Measurements from ENCODE around the gene PACSIN1.

PACSIN1 gene

DNA sequence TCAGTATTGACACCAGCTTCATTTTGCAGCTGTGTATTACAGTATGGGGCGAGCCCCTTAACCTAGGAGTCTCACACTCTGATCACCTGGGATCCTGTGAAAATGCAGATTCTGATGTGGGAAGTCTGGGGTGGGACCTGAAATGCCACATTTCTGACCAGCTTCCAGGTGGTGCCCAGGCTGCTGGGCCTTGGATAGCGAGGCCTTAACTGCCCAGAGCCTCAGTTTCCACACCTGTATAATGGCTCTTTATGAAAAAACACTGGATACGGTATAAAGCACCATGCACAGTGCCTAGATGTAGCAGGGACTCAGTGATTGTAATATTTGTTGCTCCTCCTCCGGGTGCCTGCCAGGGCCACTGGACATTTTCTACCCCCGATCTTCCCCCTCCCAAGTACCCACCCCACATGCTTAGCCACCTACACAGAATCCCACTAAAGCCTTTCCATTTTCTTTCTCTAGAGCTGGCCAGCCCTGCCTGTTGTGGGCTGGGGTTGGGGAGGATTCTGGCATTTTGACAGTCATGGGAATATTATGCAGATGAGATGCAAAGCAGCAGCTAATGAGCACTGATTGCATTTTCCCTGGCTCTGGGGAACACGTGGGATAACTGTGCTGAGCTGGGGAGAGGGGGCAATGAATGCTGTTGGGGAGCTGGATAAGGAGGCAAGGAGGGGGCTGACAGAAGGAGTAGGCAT is 45.5 kb downstream of the PACSIN1 start:
- Histone ChIP-seq H3K36me3 (ENCODE audit: insufficient read depth, low read depth, low read length) (no peaks in the 10 kb centered on the region), H3K4me3 (ENCODE audit: low read length) (no peak overlapping the region), H3K27me3 (ENCODE audit: insufficient read depth, low read length) (peaks cover 23% of the 10 kb centered on the region), H3K9me3 (ENCODE audit: insufficient read depth, low read depth, low read length) (0 out of 2 replicates have a peak, but pooled peaks cover 3% of the 10 kb centered on the region), H3K9ac (ENCODE audit: low read depth, low read length) (no peak overlapping the region), H3K4me1 (ENCODE audit: insufficient read depth, low read length) (peaks cover 5% of the 10 kb centered on the region; the same call in 1 of the 2 replicates), H3K27ac (ENCODE audit: low read length) (no peak overlapping the region)

DNA sequence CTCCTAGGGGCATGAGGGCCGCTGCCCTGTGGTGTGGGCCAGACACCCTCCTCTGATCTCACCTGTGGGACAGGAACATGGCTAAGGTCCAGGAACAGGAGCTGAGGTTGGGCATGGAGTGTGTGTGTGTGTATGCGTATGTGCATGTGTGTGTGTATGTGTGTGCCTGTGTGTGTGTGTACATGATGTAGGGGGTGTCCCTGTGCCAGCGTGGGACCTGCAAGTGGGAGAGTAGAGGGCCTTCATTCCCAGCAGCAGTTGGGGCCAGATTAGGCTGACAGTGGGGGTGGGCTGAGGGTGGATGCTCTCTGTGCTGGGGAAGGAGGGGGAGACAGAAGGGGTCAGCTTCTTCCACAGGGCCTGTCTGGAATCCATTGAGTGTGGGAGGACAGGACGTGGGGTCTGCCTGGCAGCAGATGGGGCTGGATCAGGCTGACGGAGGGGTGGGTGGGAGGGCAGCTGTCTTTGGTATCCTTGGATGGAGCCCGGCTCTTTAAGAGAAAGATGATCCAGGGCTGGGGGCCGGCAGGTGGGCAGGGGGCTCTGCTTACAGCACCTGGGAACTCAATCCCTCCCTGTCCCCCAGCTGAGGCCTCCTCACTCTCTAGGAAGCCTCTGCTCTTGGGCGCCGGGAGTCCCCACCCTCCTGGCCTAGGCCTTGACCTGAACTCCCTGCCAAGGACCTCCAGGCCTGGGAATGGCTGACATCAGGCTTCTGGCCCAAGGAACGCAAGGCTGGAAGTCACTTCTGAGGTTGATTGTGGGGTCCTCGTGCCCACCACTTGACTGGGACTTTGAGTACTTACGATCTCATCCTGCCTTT is 46.2 kb downstream of the PACSIN1 start:
- Histone ChIP-seq H3K4me3 (ENCODE audit: low read length) (no peak overlapping the region), H3K27me3 (ENCODE audit: insufficient read depth, low read length) (peaks cover 23% of the 10 kb centered on the region), H3K9me3 (ENCODE audit: insufficient read depth, low read depth, low read length) (0 out of 2 replicates have a peak, but pooled peaks cover 3% of the 10 kb centered on the region), H3K27ac (ENCODE audit: low read length) (no peak overlapping the region), H3K9ac (ENCODE audit: low read depth, low read length) (no peak overlapping the region), H3K36me3 (ENCODE audit: insufficient read depth, low read depth, low read length) (no peaks in the 10 kb centered on the region), H3K4me1 (ENCODE audit: insufficient read depth, low read length) (peaks cover 5% of the 10 kb centered on the region; the same call in 1 of the 2 replicates)

DNA sequence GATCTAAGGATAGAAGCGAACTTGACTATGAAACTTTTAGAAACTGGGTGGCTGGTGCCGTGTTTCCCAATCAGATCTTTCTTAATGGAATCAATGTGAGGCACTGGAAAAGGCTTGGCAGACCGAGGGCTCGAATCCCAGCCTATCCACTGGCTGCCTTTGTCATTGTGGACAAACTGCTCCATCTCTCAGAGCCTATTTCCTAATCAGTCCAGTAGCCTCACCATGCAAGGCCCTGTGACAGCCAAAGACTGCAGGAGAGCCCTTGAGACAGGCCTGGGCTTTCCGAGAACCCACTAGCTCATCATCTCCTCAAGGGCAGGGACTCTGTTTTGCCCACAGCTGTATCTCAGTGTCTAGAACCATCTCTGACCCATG is 46.9 kb downstream of the PACSIN1 start:
- no peak overlapping the region for H3K27ac ChIP-seq (ENCODE audit: low read length)
- peaks cover 5% of the 10 kb centered on the region; the same call in 1 of the 2 replicates for H3K4me1 ChIP-seq (ENCODE audit: insufficient read depth, low read length)
- no peak overlapping the region for H3K4me3 ChIP-seq (ENCODE audit: low read length)

DNA sequence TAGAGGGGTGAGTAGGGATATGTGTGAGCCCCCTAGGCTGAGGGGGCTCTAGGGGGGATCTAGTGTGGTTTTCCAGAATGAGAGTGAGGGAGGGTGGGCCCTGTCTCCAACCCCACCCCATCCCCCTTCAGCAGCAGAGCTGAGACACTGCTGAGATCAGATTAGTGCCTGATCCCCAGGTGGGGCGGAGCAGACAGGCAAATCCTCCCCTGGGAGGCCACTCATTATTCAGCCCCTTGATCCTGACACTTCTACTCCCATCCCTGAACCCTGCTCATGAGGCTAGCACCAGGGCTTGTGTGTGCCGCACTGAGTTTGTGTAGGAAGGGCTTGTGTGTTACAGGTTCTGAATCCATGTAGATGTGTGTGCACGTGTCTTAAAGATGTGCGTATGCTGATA is 47.8 kb downstream of the PACSIN1 start:
- Histone ChIP-seq H3K4me1 (ENCODE audit: insufficient read depth, low read length) (peaks cover 5% of the 10 kb centered on the region; the same call in 1 of the 2 replicates), H3K9ac (ENCODE audit: low read depth, low read length) (no peak overlapping the region), H3K27ac (ENCODE audit: low read length) (no peak overlapping the region), H3K9me3 (ENCODE audit: insufficient read depth, low read depth, low read length) (0 out of 2 replicates have a peak, but pooled peaks cover 3% of the 10 kb centered on the region), H3K36me3 (ENCODE audit: insufficient read depth, low read depth, low read length) (no peaks in the 10 kb centered on the region), H3K4me3 (ENCODE audit: low read length) (no peak overlapping the region), H3K27me3 (ENCODE audit: insufficient read depth, low read length) (peaks cover 23% of the 10 kb centered on the region)

More for the DNA sequence above, 46.9 kb downstream of the PACSIN1 start:
- Histone ChIP-seq H3K27me3 (ENCODE audit: insufficient read depth, low read length) (peaks cover 23% of the 10 kb centered on the region), H3K9ac (ENCODE audit: low read depth, low read length) (no peak overlapping the region), H3K9me3 (ENCODE audit: insufficient read depth, low read depth, low read length) (0 out of 2 replicates have a peak, but pooled peaks cover 3% of the 10 kb centered on the region), H3K36me3 (ENCODE audit: insufficient read depth, low read depth, low read length) (no peaks in the 10 kb centered on the region)

DNA sequence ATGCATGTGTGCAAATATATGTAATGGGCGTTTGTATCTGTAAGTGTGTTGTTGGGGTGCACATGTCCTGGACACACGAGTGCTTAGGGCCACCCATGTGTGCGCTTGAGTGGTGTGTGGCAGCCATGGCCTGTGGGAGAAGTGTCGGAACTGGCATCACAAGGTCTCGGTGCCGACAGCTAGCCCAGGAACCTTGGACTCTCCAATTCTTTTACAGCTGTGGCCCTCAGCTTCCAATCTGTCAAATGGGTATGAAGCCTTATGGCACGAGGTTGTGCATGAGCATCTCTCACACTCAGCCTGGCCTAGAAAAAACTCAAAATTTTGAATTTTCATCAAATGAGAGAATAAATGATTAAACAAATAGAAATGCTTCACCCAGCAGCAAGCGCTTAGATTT is 48.2 kb downstream of the PACSIN1 start:
- H3K27me3 ChIP-seq (ENCODE audit: insufficient read depth, low read length), result peaks cover 23% of the 10 kb centered on the region
- H3K9me3 ChIP-seq (ENCODE audit: insufficient read depth, low read depth, low read length), result 0 out of 2 replicates have a peak, but pooled peaks cover 3% of the 10 kb centered on the region
- H3K4me1 ChIP-seq (ENCODE audit: insufficient read depth, low read length), result peaks cover 5% of the 10 kb centered on the region; the same call in 1 of the 2 replicates
- H3K9ac ChIP-seq (ENCODE audit: low read depth, low read length), result no peak overlapping the region
- H3K4me3 ChIP-seq (ENCODE audit: low read length), result peak overlapping the region; percentile 76; the same call in 1 of the 2 replicates
- no peak overlapping the region for H3K27ac ChIP-seq (ENCODE audit: low read length)
- no peaks in the 10 kb centered on the region for H3K36me3 ChIP-seq (ENCODE audit: insufficient read depth, low read depth, low read length)

DNA sequence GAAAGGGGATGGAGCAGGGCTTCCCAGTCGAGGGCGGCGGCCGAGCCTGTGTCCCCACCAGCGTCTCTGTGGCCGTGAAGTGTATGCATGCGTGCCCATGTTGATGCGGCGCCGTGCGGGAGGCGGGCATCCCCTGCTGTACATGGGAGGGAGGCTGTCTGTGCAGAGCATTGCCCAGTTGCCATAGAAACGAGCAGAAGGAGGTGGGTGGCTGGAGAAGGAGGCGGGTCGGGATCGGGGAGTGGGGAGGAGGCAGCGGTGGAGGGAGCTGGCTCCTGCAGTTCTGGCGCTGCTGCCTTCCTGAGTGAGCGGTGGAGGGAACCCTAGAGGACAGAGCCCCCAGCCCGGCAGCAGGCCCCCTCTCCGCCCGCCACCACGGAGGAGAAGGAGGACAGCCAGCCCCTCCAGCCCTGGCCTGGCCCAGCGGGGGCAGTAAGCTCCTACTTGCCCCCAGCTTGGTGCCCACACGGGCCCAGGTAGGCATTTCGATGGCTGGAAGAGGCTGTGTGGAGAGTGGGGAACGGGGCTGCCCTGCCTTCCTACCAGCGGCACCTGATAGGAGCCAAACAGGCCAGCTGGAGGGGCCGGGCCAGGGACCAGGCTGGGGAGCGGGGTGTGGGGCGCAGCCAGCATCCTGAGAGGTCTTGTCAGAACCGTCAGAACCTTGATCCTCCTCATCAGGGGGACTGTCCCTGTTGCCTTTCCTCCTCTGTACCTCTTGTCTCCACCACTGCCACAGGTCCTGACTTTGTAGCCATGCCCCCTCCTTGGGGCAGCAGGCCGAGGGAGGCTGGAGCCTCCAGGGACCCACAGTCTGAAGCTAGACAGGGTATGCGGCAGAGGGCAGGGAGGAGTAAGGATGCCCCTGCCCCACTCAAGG is 49.0 kb downstream of the PACSIN1 start:
- Histone ChIP-seq H3K9me3 (ENCODE audit: insufficient read depth, low read depth, low read length) (0 out of 2 replicates have a peak, but pooled peaks cover 2% of the 10 kb centered on the region), H3K27me3 (ENCODE audit: insufficient read depth, low read length) (peaks cover 23% of the 10 kb centered on the region), H3K4me1 (ENCODE audit: insufficient read depth, low read length) (peaks cover 5% of the 10 kb centered on the region; the same call in 1 of the 2 replicates), H3K27ac (ENCODE audit: low read length) (no peak overlapping the region), H3K9ac (ENCODE audit: low read depth, low read length) (peak overlapping the region; percentile 25; the same call in 1 of the 2 replicates), H3K4me3 (ENCODE audit: low read length) (peak overlapping the region; percentile 76), H3K36me3 (ENCODE audit: insufficient read depth, low read depth, low read length) (no peaks in the 10 kb centered on the region)

DNA sequence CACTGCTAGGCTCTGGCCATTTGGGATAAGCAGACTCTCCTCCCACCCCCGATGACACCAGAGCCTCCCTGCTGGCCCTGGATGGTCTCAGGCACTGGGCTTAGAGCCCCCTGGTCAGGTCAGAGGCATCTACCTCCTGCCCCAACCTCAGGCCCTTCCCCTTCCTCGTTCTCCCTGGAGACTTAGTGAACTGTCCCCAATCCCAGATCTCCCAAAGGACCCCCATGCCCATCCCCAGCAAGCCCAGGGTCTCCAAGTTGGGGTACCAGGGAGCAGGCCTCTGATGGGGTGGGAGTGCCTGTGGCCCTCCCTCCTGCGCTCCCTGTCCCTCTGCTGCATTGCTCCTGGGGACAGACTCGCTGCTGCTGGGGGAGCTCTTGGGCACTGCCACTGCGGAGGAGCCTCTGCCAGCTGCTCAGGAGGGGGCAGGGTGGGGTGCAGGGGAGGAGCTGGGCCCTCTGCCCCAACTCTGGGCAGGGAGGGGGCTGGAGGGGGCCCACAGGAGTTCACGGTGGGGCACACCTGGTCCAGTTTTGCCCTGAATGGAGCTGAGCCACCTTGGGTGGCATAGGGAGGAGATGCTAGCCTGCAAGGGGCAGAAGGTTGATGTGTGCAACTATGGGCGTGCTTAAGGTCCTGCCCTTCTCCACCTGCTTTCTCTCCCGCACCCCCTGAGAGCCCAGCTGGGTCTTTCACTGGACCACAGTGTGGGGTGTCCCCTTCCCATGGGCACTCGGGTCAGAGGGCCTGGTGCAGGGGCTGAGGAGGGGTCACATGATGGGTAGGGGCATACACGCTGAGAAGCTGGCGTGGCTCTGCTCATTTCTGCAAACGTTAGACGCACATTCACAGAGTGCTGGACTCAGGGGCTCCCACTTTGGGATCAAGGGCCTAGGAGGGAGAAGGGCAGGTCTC is 49.9 kb downstream of the PACSIN1 start:
- H3K9ac ChIP-seq (ENCODE audit: low read depth, low read length), result no peak overlapping the region
- peaks cover 23% of the 10 kb centered on the region for H3K27me3 ChIP-seq (ENCODE audit: insufficient read depth, low read length)
- H3K27ac ChIP-seq (ENCODE audit: low read length), result no peak overlapping the region
- H3K9me3 ChIP-seq (ENCODE audit: insufficient read depth, low read depth, low read length), result no peaks in the 10 kb centered on the region
- peak overlapping the region; percentile 76; the same call in 1 of the 2 replicates for H3K4me3 ChIP-seq (ENCODE audit: low read length)
- peaks cover 5% of the 10 kb centered on the region; the same call in 1 of the 2 replicates for H3K4me1 ChIP-seq (ENCODE audit: insufficient read depth, low read length)
- no peaks in the 10 kb centered on the region for H3K36me3 ChIP-seq (ENCODE audit: insufficient read depth, low read depth, low read length)

DNA sequence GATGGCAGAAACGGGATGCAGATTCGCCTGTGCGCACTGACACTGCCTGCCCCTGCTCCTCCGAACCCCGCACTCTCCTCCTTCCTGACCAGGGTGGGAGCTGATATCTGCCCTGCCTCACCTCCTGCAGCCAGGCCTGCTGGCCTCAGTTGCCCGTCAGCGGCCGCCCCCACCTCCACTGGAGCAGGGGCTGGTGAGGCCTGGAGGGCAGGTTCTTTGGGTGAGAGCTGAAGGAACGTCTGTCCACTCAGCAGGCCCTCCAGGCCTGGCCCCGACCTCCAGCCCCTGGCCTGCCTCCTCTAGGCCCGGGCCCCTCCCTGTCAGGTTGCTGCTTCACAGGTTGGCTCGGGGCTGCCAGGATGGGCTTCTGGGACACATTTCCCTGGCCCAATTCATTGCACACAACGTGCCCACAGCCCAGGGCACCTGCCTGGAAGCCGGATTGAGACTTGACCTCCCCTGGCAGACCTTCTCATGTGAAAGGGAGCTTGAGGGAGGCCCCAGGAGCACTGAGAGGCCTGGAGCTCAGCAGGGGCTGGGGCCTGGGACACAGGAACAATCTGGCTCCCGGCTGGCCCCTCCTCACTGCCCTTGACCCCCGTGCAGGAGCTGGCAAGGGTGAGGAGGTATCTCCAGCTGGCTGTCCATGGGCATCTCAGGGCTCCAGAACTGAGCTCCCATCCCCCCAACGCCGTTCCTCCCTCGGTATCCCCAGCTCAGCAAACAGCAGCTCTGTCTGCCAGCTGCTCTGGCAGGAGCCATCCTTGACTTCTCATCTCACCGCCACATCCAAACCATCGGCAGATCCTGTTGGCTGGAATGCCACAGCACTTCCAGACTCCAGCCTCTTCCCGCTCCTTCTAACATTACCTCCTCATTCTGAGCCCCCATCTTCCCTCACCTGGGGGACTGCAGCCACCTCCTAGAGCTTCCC is 50.8 kb downstream of the PACSIN1 start:
- Histone ChIP-seq H3K4me3 (ENCODE audit: low read length) (no peak overlapping the region), H3K9ac (ENCODE audit: low read depth, low read length) (no peak overlapping the region), H3K36me3 (ENCODE audit: insufficient read depth, low read depth, low read length) (no peaks in the 10 kb centered on the region), H3K27ac (ENCODE audit: low read length) (no peak overlapping the region), H3K9me3 (ENCODE audit: insufficient read depth, low read depth, low read length) (no peaks in the 10 kb centered on the region), H3K4me1 (ENCODE audit: insufficient read depth, low read length) (peaks cover 5% of the 10 kb centered on the region; the same call in 1 of the 2 replicates), H3K27me3 (ENCODE audit: insufficient read depth, low read length) (peaks cover 23% of the 10 kb centered on the region)

DNA sequence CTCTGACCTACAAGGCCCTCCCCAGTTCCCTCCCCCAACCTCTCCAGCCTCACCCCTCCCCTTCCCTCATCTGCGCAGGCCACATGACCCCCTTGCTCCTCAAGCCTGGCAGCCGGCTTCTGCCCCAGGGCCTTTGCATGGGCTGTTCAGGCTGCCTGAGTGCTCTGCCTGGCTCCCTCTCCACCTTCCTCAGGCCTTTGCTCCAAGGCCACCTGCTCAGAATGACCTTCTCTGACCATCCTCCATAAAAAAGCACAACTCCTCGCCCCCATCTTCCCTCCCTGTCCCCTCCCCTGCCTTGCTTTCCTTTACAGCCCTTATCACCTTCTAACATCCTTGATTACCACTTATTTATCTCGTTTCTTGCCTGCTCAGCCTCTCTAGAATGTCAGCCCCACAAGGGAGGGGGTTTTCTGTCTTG is 51.6 kb downstream of the PACSIN1 start:
- Histone ChIP-seq H3K9me3 (ENCODE audit: insufficient read depth, low read depth, low read length) (no peaks in the 10 kb centered on the region), H3K4me1 (ENCODE audit: insufficient read depth, low read length) (peaks cover 5% of the 10 kb centered on the region; the same call in 1 of the 2 replicates), H3K4me3 (ENCODE audit: low read length) (no peak overlapping the region), H3K27me3 (ENCODE audit: insufficient read depth, low read length) (peaks cover 23% of the 10 kb centered on the region), H3K27ac (ENCODE audit: low read length) (no peak overlapping the region), H3K36me3 (ENCODE audit: insufficient read depth, low read depth, low read length) (no peaks in the 10 kb centered on the region), H3K9ac (ENCODE audit: low read depth, low read length) (no peak overlapping the region)

Data from iPS-20b (cell line).